HepG2 (cell line): ENCODE data around the gene SUSD6. TPM values are rescaled to one million over a fixed set of nuclear protein-coding genes. Genes with fewer than 3 reads are reported as not detected.

ENCODE experiments used
- AKNA ChIP-seq: sonication (generic); formaldehyde crosslinking; IDR thresholded peaks from 2 replicates; pipeline ENCODE4 v1.4.0; 2020; ENCODE audit warnings: missing genetic modification reagents, borderline replicate concordance
- CEBPG ChIP-seq: IDR thresholded peaks from 2 replicates; pipeline ENCODE4 v1.6.1; 2016
- FOXO1 ChIP-seq: sonication (generic); formaldehyde crosslinking; IDR thresholded peaks from 2 replicates; pipeline ENCODE4 v1.4.0; 2020; ENCODE audit warnings: missing genetic modification reagents
- HHEX ChIP-seq: IDR thresholded peaks from 2 replicates; pipeline ENCODE4 v1.6.1; 2016; ENCODE audit warnings: control low read depth
- HNF1A ChIP-seq, 2 experiments: sonication (generic) in 1 of 2; formaldehyde crosslinking in 1 of 2; IDR thresholded peaks; 2 replicates each; pipeline versions ENCODE4 v1.4.0 to v1.6.1; 2016 to 2020; ENCODE audit warnings: borderline replicate concordance in 1 of 2, low read depth in 1 of 2, mild to moderate bottlenecking in 1 of 2, missing genetic modification reagents in 1 of 2
- IRF1 ChIP-seq: sonication (generic); formaldehyde crosslinking; IDR thresholded peaks from 2 replicates; pipeline ENCODE4 v1.4.0; 2020; ENCODE audit warnings: low read depth, mild to moderate bottlenecking, missing genetic modification reagents
- MAZ ChIP-seq, 2 experiments: sonication (generic) in 1 of 2; formaldehyde crosslinking in 1 of 2; IDR thresholded peaks; 2 replicates each; pipeline versions ENCODE4 v1.5.0 to v1.6.1; 2012 to 2020; ENCODE audit warnings: low read depth in 2 of 2, mild to moderate bottlenecking in 2 of 2, borderline replicate concordance in 1 of 2, improper control_type of control experiment in 1 of 2, low read length in 1 of 2, missing genetic modification reagents in 1 of 2, moderate library complexity in 1 of 2
- MEIS2 ChIP-seq: sonication (generic); formaldehyde crosslinking; IDR thresholded peaks from 2 replicates; pipeline ENCODE4 v1.9.0; 2021; ENCODE audit warnings: mild to moderate bottlenecking, missing genetic modification reagents
- PRMT3 ChIP-seq: sonication (generic); formaldehyde crosslinking; IDR thresholded peaks from 2 replicates; pipeline ENCODE4 v1.8.1; 2022; ENCODE audit warnings: low read depth, mild to moderate bottlenecking, moderate library complexity, missing genetic modification reagents, borderline replicate concordance
- TBX3 ChIP-seq: fragments of 450-650 bp; IDR thresholded peaks from 2 replicates; pipeline ENCODE4 v1.6.1; 2017; ENCODE audit warnings: antibody characterized with exemption, mild to moderate bottlenecking, inconsistent platforms, borderline replicate concordance
- XRCC5 ChIP-seq: fragments of 200-400 bp; formaldehyde crosslinking; optimal IDR thresholded peaks from 2 replicates; pipeline ENCODE3; 2017; ENCODE audit warnings: mild to moderate bottlenecking, low read length
- ZFY ChIP-seq: sonication (generic); formaldehyde crosslinking; IDR thresholded peaks from 2 replicates; pipeline ENCODE4 v1.4.0; 2020; ENCODE audit warnings: missing genetic modification reagents
- ZNF18 ChIP-seq: sonication (generic); formaldehyde crosslinking; IDR thresholded peaks from 2 replicates; pipeline ENCODE4 v1.8.0; 2022; ENCODE audit warnings: mild to moderate bottlenecking, missing genetic modification reagents; ENCODE audit not compliant: insufficient replicate concordance
- ZNF20 ChIP-seq: sonication (generic); formaldehyde crosslinking; IDR thresholded peaks from 2 replicates; pipeline ENCODE4 v1.4.0; 2020; ENCODE audit warnings: mild to moderate bottlenecking, moderate library complexity, missing genetic modification reagents
- ZNF572 ChIP-seq: sonication (generic); formaldehyde crosslinking; IDR thresholded peaks from 2 replicates; pipeline ENCODE4 v1.5.1; 2020; ENCODE audit warnings: mild to moderate bottlenecking, missing genetic modification reagents
- ZNF841 ChIP-seq: sonication (generic); formaldehyde crosslinking; IDR thresholded peaks from 2 replicates; pipeline ENCODE4 v1.8.1; 2023; ENCODE audit warnings: missing genetic modification reagents, borderline replicate concordance
- polyA plus RNA-seq, 8 experiments: library from polyadenylated mRNA; depleted of rRNA in 3 of 8; stranded (reverse) in 7 of 8; unstranded in 1 of 8; fragments of >200 nt; fragmentation: Illumina TruSeq in 4 of 8; extraction: Trizol in 4 of 8; gene quantifications; 2 replicates each; pipeline versions ENCODE4 v1.2.1 to v1.2.3, GENCODE V29; 2011 to 2016; ENCODE audit warnings: low read depth in 4 of 8, missing spikeins in 1 of 8, mixed read lengths in 1 of 8; ENCODE audit not compliant: insufficient read depth in 1 of 8
- total RNA-seq, 5 experiments: library from RNA; depleted of rRNA; stranded (reverse); fragments of >200 nt; fragmentation: Illumina TruSeq; extraction: Trizol; gene quantifications; 2 replicates each; pipeline ENCODE4 v1.2.3, GENCODE V29; 2016; ENCODE audit warnings: low read depth in 1 of 5

Gene SUSD6
- total and polyA plus RNA-seq, 2 of the 13 experiments (the other 11 are each of a cell fraction or from before 2014, with no cell fraction given): 7.2 to 7.4 TPM

- TF ChIP-seq IRF1 (CRISPR knock-in tag) (no peak), HHEX (no peak), HNF1A (IDR thresholded peaks at IDR 0.05; ENCODE audit: low read depth) (no peak), HNF1A (CRISPR knock-in tag; IDR thresholded peaks at IDR 0.05; ENCODE audit: borderline replicate concordance) (peak; percentile 57; the same call in 1 of the 2 replicates), MAZ (IDR thresholded peaks at IDR 0.05; ENCODE audit: borderline replicate concordance, low read depth, low read length) (no peak), MAZ (CRISPR knock-in tag; IDR thresholded peaks at IDR 0.05; ENCODE audit: low read depth) (no peak), ZNF20 (CRISPR knock-in tag) (no peak), AKNA (CRISPR knock-in tag) (no peak), MEIS2 (CRISPR knock-in tag) (no peak), ZNF18 (CRISPR knock-in tag) (no peak), ZFY (CRISPR knock-in tag) (peak; percentile 50; the same call in 1 of the 2 replicates), PRMT3 (CRISPR knock-in tag) (no peak), TBX3 (no peak), CEBPG (CRISPR knock-in tag) (peak; percentile 3; the same call in 1 of the 2 replicates), ZNF572 (no peak), ZNF841 (CRISPR knock-in tag) (no peak), XRCC5 (no peak), FOXO1 (CRISPR knock-in tag) (no peak)
Measured at GRCh38 chr14:69693801-69694729, 82.7 kb downstream of the SUSD6 start (continued).
